Stimulated activated CD8-positive, alpha-beta memory T cell treated with anti-CD3 and anti-CD28 coated beads, Interleukin-12 subunit alpha, Interleukin-12 subunit beta, amount 100 ng/mL, for 4 hours (primary cell): Measurements from ENCODE around the gene UBQLN3.

Experiments
- DNase-seq: peaks from one replicate; pipeline ENCODE4 v3.0.0-alpha.2; 2020; ENCODE audit warnings: low read depth

The UBQLN3 gene

GRCh38 chr11:5509803-5510202 lies at the start of gene UBQLN3:
TSS of gene UBQLN3 (minus strand) at chr11:5509957. CDS start at chr11:5509558, 399 bp downstream.
- DNase-seq = no peak

GRCh38 chr11:5557751-5558150 lies 48.0 kb upstream of the UBQLN3 start:
- DNase-seq = no peak

DNA sequence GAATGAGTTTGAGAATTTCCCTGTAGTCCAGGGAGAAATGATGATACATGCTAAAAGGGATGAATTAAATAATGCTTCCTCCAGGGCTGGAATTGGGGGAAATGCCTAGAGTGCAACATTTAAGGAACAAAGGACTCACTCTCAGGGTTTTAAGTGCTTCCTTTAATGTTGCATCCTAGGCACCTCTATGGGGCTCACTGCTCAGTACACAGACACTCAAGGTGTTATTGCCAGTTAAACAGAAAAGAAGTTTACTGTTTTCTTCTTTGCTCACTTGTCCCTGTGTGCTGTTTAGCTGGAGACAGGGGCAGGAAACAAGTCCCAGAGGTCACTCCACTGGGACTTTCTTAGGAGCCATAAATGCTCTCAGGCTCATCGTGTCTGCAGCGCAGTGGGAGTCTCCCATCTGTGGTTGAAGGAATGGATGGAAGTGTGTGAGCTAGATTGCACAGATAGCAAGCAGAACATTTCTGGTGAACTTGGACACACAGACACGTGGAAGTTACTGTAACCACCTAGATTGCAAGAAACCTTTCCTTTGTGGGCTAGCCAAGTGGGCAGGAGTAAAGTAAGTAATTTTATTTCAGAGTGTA lies 46.9 kb upstream of the UBQLN3 start:
- DNase-seq = no peak

DNA sequence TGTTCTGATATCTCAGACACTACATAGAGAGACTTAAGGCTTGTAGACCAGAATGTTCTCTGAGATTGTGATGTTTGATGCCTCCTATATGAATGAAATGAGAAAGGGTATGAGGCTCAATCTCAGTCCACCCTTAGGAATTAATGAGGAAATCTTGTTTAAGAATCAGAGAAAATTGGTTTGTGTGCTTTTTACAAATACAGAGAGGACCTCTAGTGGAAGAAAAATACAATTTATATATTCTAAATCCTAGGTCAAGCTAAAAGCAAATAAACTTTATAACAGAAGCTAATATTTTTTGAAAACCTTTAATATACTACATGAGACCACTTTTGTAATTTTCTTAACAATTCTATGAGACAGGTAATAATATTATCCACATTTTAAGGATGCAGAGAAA lies 43.6 kb upstream of the UBQLN3 start:
- no peak for DNase-seq

DNA sequence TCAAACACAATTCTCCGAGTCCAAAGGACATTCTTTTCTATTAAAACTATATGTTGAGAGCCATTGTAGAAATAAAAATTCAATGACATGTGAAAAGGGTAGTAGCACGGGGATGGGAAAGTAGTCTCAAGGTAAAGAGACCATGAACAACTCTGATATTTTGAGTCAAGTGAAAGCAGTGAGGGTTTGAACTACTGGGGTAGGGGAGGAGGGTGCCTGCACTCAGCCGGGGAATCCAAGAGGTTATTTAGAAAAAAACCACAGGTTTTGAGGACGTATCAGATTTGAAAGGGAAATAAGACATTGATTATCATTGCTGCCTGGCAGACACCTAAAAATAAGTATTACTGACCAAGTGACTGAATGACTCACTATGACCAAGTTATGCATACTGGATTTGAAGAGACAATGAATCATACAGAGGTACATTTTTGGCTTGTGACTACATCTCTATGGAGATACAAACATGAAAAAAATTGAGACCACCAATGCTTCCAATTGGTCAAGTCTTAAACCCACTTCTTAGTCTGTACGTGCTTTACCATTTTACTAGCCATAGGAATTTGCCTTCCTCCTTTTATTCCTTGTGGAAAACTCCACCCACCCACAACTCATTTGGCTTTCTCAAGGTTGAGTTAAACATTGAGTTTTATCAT lies 40.8 kb upstream of the UBQLN3 start:
- no peak for DNase-seq

GRCh38 chr11:5548440-5548839 lies 38.7 kb upstream of the UBQLN3 start, which contains the start of gene OR52H1:
TSS of gene OR52H1 (minus strand) at chr11:5548540. CDS start at chr11:5545505, 3,035 bp downstream.
- DNase-seq = no peak

GRCh38 chr11:5547982-5548381 lies 38.2 kb upstream of the UBQLN3 start:
- no peak for DNase-seq

- DNase-seq = no peak
Observed at GRCh38 chr11:5546457-5546856, 36.7 kb upstream of the UBQLN3 start.

DNA sequence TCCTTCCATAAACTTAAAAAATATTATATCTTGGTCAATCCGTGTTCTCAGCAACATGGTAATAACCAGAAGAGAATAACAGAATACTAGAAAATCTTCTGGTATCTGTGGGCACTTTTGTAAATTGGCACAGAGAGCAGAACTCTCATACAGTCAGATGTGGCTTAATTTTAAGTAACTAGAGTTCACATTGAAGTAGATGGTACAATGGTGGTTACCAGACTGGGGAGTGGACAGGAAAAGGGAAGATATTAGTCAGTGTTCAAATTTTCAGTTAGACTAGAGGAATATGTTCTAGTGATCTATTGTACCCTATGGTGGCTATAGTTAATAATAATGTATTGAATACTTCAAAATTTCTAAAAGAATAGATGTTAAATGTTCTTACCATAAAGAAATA lies 31.7 kb upstream of the UBQLN3 start:
- no peak for DNase-seq

DNA sequence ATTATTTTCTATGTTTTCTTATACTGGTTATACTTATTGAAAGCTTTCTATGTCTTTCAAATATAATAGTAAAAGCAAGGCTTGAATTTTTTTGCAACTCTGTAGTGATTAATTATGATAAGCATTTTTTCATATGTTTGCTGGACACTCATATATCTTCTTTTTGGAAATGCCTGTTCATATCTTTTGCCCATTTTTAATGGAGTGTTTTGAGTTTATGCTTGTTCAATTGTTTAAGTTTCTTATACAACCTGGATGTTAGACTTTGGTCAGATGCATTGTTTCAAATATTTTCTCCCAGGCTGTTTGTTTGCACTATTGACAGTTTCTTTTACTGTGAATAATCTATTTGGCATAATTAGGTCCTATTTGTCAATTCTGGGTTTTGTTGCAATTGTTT lies 26.7 kb upstream of the UBQLN3 start:
- DNase-seq = no peak

GRCh38 chr11:5534046-5534445 lies 24.3 kb upstream of the UBQLN3 start:
- no peak for DNase-seq

DNA sequence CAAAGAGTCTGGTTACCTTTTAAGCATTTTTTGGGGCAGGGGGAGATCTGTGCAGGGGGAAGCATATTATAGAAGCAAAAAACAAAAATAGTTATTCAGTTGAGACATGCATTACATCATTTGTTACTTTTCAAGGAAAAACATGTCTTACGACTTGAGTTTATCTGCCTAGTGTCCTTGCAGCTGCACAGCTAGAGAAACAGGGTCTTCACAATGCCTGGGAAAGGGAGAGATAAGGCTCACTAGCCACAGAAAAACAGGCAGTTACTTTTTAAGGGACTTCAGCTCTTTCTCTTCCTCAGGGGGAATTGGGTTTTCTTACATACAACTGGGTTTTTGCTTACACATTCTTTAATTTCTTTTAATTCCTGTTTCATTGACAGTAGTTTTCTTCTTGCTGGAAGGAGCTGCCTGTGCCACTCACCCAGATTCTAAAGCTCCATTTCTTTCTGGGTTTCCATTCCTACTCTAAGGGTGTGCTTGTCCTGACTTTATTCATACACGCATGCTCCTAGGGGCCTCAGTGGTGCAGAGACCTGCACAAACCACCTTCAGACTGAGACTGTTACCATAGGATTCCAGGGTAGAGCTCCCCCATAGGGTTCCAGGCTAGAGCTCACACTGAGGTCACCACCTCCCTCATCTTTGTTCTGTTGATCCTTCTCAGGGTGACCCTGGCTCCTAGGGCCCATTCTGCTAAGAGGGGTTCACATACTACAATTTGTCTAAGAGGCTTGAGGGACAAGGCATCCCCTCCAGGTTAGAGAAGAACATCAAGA lies 21.5 kb upstream of the UBQLN3 start:
- DNase-seq = no peak

DNA sequence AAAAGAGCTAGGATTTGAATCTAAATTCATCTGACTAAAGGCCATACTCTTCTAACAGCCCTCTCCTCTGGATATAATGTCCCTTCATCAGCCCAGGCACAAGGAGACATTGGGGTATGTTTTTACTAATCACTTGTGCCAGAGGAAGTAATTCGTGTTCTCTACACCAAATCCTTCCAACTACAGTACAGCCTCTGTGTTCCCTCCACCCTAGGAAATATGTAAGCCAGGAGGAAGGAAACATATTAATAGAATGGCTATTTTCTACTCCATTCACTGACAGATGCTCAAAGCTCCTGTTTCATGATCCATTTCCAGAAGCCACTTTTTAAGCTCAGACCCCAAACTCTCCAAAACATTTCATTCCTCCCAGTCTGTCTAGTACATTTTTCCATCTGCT lies 18.7 kb upstream of the UBQLN3 start:
- DNase-seq = no peak

GRCh38 chr11:5527716-5528115 lies 18.0 kb upstream of the UBQLN3 start:
- DNase-seq = no peak

DNA sequence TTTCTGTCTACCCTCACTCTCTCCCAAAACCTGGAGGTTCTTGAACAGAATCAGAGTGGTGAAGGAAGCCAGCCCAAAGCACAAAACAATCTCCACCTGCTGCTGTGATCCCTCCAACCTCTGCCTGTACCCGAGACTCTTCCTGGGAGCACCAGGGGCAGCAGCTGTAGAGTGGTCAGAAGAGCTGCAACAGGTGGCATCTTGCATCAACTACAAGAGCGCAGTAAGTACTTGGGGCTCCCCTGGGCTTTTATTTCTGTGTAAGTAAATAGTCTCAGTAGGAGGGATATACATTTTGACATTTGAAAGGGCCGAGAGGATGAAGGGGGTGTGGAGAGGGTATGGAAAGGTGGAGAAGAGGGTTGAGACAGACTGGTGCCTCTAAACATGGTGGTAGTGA lies 15.0 kb upstream of the UBQLN3 start:
- DNase-seq = no peak

GRCh38 chr11:5522308-5522707 lies 12.6 kb upstream of the UBQLN3 start:
- no peak for DNase-seq

- DNase-seq = no peak
Observed at GRCh38 chr11:5521540-5521939, 11.8 kb upstream of the UBQLN3 start.

GRCh38 chr11:5516599-5516998 lies 6.8 kb upstream of the UBQLN3 start, which contains the start of gene UBQLNL:
TSS of gene UBQLNL (minus strand) at chr11:5516699. CDS start at chr11:5516441, 258 bp downstream.
- DNase-seq = no peak

- DNase-seq = no peak
Observed at GRCh38 chr11:5514841-5515240, 5.1 kb upstream of the UBQLN3 start.

DNA sequence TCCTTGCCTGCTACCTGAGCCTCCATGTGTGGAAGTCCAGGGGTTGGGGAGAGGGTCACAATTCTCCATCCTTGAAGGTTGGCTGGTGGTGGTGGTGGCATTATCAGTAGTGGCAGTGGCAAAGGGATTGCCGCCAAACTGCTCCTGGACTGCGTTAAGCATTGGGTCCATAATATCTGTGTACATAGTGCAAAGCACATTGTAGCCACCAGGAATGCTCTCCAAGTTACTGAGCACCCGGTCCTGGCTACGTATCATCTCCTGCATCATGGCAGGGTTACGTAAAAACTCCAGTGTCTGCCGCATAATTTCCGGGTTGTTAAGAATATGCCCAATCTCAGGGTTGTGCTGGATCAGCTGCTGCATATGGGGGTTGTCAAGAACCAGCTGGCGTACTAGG lies 1.2 kb downstream of the UBQLN3 start:
- DNase-seq = no peak

DNA sequence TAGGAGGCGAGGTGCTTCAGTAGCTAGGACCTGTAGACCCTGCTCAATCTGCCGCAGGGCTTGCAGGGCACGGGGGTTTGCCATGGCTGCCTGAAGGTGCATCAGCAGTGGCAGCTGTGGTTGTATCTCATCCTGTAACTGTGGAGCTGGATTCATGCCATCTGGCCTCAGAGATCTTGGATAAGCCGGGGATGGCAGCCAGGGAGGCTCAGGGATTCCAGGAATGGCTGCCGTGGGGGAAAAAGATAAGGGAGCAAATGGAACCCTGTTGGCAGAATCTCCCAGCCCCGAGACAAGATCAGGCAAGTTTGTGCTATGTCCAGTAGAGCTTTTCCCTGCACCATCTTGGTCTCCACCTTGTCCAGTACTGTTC lies 1.8 kb downstream of the UBQLN3 start:
- no peak for DNase-seq

DNA sequence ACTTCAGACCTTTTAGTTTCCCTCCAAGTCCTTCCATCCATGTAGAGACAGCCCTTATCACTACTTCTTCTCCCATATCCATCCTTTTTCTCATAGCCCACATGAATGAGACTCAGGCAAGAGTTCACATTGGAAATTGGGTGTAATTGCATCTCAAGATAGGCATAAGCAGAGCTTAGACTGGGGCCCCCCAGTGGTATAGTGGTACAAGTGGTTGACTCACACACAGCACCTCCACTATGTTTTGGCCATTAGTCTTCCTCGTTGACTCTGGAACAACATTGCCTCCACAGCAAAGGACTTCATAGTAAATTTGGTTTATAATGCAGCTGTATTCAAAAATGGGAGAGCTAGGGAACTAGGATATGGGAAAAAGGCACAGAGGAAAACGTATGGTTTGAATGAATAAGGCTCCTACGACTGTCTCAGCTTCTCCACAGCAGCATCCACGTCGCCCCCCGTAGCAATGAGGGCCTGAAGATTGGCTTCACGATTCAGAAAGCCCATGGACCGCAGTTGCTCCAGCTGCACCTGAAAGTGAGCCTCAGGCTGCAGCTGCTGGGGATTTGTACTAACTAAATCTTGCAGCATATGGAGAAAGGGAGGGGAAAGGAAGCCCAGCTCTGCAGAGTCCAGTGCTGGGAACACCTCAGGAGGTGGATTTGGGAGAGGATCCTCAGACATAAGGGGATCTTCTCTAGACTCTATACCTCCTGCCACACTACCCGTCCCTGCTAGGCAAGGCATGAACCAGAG lies 2.4 kb downstream of the UBQLN3 start:
- no peak for DNase-seq
